Measurements from ENCODE around the gene CDS1.

The CDS1 gene

GRCh38 chr4:84568496-84568895, 14.4 kb upstream of the CDS1 start:
- H3K4ac ChIP-seq (ENCODE audit: low read depth in 1 of 2, low read length in 2 of 2) = no peak overlapping the region
- no peaks in the 10 kb centered on the region for H3K36me3 ChIP-seq (ENCODE audit: control insufficient read depth in 1 of 2, insufficient read depth in 2 of 2, low read depth in 1 of 2, low read length in 2 of 2)
- DNase-seq = no peak
- H2BK120ac ChIP-seq (ENCODE audit: low read depth, low read length) = no peak overlapping the region
- no peak overlapping the region for H2AK5ac ChIP-seq (ENCODE audit: low read length, severe bottlenecking)
- H3K4me3 ChIP-seq (ENCODE audit: insufficient read depth in 1 of 2, low read depth in 1 of 2, low read length in 2 of 2) = no peak overlapping the region
- H3K14ac ChIP-seq (ENCODE audit: low read length in 2 of 2) = no peak overlapping the region
- H3K9ac ChIP-seq (ENCODE audit: low read length) = no peak overlapping the region
- no peak overlapping the region for H2AFZ ChIP-seq (ENCODE audit: low read depth, low read length)
- 53% methylated on average over 3 of the region's 3 CpGs for WGBS
- no peaks in the 10 kb centered on the region for H3K79me1 ChIP-seq (replicated peaks; ENCODE audit: low read length, poor library complexity, severe bottlenecking)
- H3K18ac ChIP-seq (ENCODE audit: low read depth in 1 of 2, low read length in 2 of 2) = no peak overlapping the region
- H3K23ac ChIP-seq (ENCODE audit: low read length in 2 of 2) = no peak overlapping the region
- no peak overlapping the region for H2BK5ac ChIP-seq (ENCODE audit: low read depth, low read length, poor library complexity, severe bottlenecking)
- no peak overlapping the region for H4K91ac ChIP-seq (ENCODE audit: low read length)
- no peaks in the 10 kb centered on the region for H3K4me1 ChIP-seq (ENCODE audit: control insufficient read depth, insufficient read depth, low read depth, low read length)
- H3K9me3 ChIP-seq (ENCODE audit: control insufficient read depth, low read length) = no peaks in the 10 kb centered on the region
- H2BK12ac ChIP-seq (ENCODE audit: low read length in 2 of 2) = no peak overlapping the region
- H3K4me2 ChIP-seq (ENCODE audit: low read length, poor library complexity, severe bottlenecking) = no peak overlapping the region
- H4K8ac ChIP-seq (ENCODE audit: low read length) = no peak overlapping the region
- no peak overlapping the region for H3K27ac ChIP-seq (ENCODE audit: low read length, poor library complexity, severe bottlenecking)
- H3K27me3 ChIP-seq (ENCODE audit: control insufficient read depth in 1 of 2, insufficient read depth in 1 of 2, low read length in 2 of 2) = peaks cover 0 to 10% of the 10 kb centered on the region in 2 experiments
- no peak overlapping the region for H2BK15ac ChIP-seq (ENCODE audit: low read depth, poor library complexity, severe bottlenecking)

GRCh38 chr4:84569009-84569408, 13.9 kb upstream of the CDS1 start:
- Histone ChIP-seq H2AK5ac (ENCODE audit: low read length, severe bottlenecking) (no peak overlapping the region), H3K23ac (ENCODE audit: low read length in 2 of 2) (no peak overlapping the region), H2BK120ac (ENCODE audit: low read depth, low read length) (no peak overlapping the region), H3K27ac (ENCODE audit: low read length, poor library complexity, severe bottlenecking) (no peak overlapping the region), H3K4me3 (ENCODE audit: insufficient read depth in 1 of 2, low read depth in 1 of 2, low read length in 2 of 2) (no peak overlapping the region), H3K27me3 (ENCODE audit: control insufficient read depth in 1 of 2, insufficient read depth in 1 of 2, low read length in 2 of 2) (peaks cover 0 to 10% of the 10 kb centered on the region in 2 experiments), H3K9ac (ENCODE audit: low read length) (no peak overlapping the region), H4K8ac (ENCODE audit: low read length) (no peak overlapping the region), H3K4me1 (ENCODE audit: control insufficient read depth, insufficient read depth, low read depth, low read length) (no peaks in the 10 kb centered on the region), H2BK5ac (ENCODE audit: low read depth, low read length, poor library complexity, severe bottlenecking) (no peak overlapping the region), H3K36me3 (ENCODE audit: control insufficient read depth in 1 of 2, insufficient read depth in 2 of 2, low read depth in 1 of 2, low read length in 2 of 2) (no peaks in the 10 kb centered on the region), H3K4ac (ENCODE audit: low read depth in 1 of 2, low read length in 2 of 2) (no peak overlapping the region), H3K14ac (ENCODE audit: low read length in 2 of 2) (no peak overlapping the region), H3K4me2 (ENCODE audit: low read length, poor library complexity, severe bottlenecking) (no peak overlapping the region), H2BK12ac (ENCODE audit: low read length in 2 of 2) (no peak overlapping the region), H3K9me3 (ENCODE audit: control insufficient read depth, low read length) (no peaks in the 10 kb centered on the region), H3K79me1 (replicated peaks; ENCODE audit: low read length, poor library complexity, severe bottlenecking) (no peaks in the 10 kb centered on the region), H3K18ac (ENCODE audit: low read depth in 1 of 2, low read length in 2 of 2) (no peak overlapping the region), H2BK15ac (ENCODE audit: low read depth, poor library complexity, severe bottlenecking) (no peak overlapping the region), H2AFZ (ENCODE audit: low read depth, low read length) (no peak overlapping the region), H4K91ac (ENCODE audit: low read length) (no peak overlapping the region)
- no peak for DNase-seq
- 100% methylated on average over 2 of the region's 2 CpGs for WGBS

GRCh38 chr4:84573385-84574068, 9.4 kb upstream of the CDS1 start:
- H3K9me3 ChIP-seq (ENCODE audit: control insufficient read depth, low read length) = no peaks in the 10 kb centered on the region
- no peak overlapping the region for H2BK5ac ChIP-seq (ENCODE audit: low read depth, low read length, poor library complexity, severe bottlenecking)
- 84% methylated on average over 4 of the region's 4 CpGs for WGBS
- no peak overlapping the region for H2AFZ ChIP-seq (ENCODE audit: low read depth, low read length)
- no peak overlapping the region for H3K4ac ChIP-seq (ENCODE audit: low read depth in 1 of 2, low read length in 2 of 2)
- H2AK5ac ChIP-seq (ENCODE audit: low read length, severe bottlenecking) = no peak overlapping the region
- no peak overlapping the region for H3K4me3 ChIP-seq (ENCODE audit: insufficient read depth in 1 of 2, low read depth in 1 of 2, low read length in 2 of 2)
- no peak overlapping the region for H2BK120ac ChIP-seq (ENCODE audit: low read depth, low read length)
- no peak overlapping the region for H3K23ac ChIP-seq (ENCODE audit: low read length in 2 of 2)
- H3K4me1 ChIP-seq (ENCODE audit: control insufficient read depth, insufficient read depth, low read depth, low read length) = no peaks in the 10 kb centered on the region
- H3K27ac ChIP-seq (ENCODE audit: low read length, poor library complexity, severe bottlenecking) = no peak overlapping the region
- no peak overlapping the region for H2BK12ac ChIP-seq (ENCODE audit: low read length in 2 of 2)
- H3K9ac ChIP-seq (ENCODE audit: low read length) = no peak overlapping the region
- no peaks in the 10 kb centered on the region for H3K36me3 ChIP-seq (ENCODE audit: control insufficient read depth in 1 of 2, insufficient read depth in 2 of 2, low read depth in 1 of 2, low read length in 2 of 2)
- H3K18ac ChIP-seq (ENCODE audit: low read depth in 1 of 2, low read length in 2 of 2) = no peak overlapping the region
- H4K91ac ChIP-seq (ENCODE audit: low read length) = no peak overlapping the region
- no peak overlapping the region for H2BK15ac ChIP-seq (ENCODE audit: low read depth, poor library complexity, severe bottlenecking)
- DNase-seq = no peak
- no peak overlapping the region for H3K14ac ChIP-seq (ENCODE audit: low read length in 2 of 2)
- no peaks in the 10 kb centered on the region for H3K27me3 ChIP-seq (ENCODE audit: control insufficient read depth in 1 of 2, insufficient read depth in 1 of 2, low read length in 2 of 2)
- no peak overlapping the region for H4K8ac ChIP-seq (ENCODE audit: low read length)
- H3K79me1 ChIP-seq (replicated peaks; ENCODE audit: low read length, poor library complexity, severe bottlenecking) = no peaks in the 10 kb centered on the region
- no peak overlapping the region for H3K4me2 ChIP-seq (ENCODE audit: low read length, poor library complexity, severe bottlenecking)

- Histone ChIP-seq H4K8ac (ENCODE audit: low read length) (no peak overlapping the region), H3K4me1 (ENCODE audit: control insufficient read depth, insufficient read depth, low read depth, low read length) (no peaks in the 10 kb centered on the region), H2AK5ac (ENCODE audit: low read length, severe bottlenecking) (no peak overlapping the region), H3K23ac (ENCODE audit: low read length in 2 of 2) (no peak overlapping the region), H3K9me3 (ENCODE audit: control insufficient read depth, low read length) (no peaks in the 10 kb centered on the region), H3K4me3 (ENCODE audit: insufficient read depth in 1 of 2, low read depth in 1 of 2, low read length in 2 of 2) (no peak overlapping the region), H4K91ac (ENCODE audit: low read length) (no peak overlapping the region), H2AFZ (ENCODE audit: low read depth, low read length) (no peak overlapping the region), H2BK12ac (ENCODE audit: low read length in 2 of 2) (no peak overlapping the region), H3K27ac (ENCODE audit: low read length, poor library complexity, severe bottlenecking) (no peak overlapping the region), H3K18ac (ENCODE audit: low read depth in 1 of 2, low read length in 2 of 2) (no peak overlapping the region), H2BK5ac (ENCODE audit: low read depth, low read length, poor library complexity, severe bottlenecking) (no peak overlapping the region), H3K27me3 (ENCODE audit: control insufficient read depth in 1 of 2, insufficient read depth in 1 of 2, low read length in 2 of 2) (no peaks in the 10 kb centered on the region), H2BK15ac (ENCODE audit: low read depth, poor library complexity, severe bottlenecking) (no peak overlapping the region), H3K36me3 (ENCODE audit: control insufficient read depth in 1 of 2, insufficient read depth in 2 of 2, low read depth in 1 of 2, low read length in 2 of 2) (no peaks in the 10 kb centered on the region), H3K79me1 (replicated peaks; ENCODE audit: low read length, poor library complexity, severe bottlenecking) (no peaks in the 10 kb centered on the region), H3K14ac (ENCODE audit: low read length in 2 of 2) (no peak overlapping the region), H3K9ac (ENCODE audit: low read length) (no peak overlapping the region), H3K4ac (ENCODE audit: low read depth in 1 of 2, low read length in 2 of 2) (no peak overlapping the region), H3K4me2 (ENCODE audit: low read length, poor library complexity, severe bottlenecking) (no peak overlapping the region), H2BK120ac (ENCODE audit: low read depth, low read length) (no peak overlapping the region)
- DNase-seq = no peak
- WGBS = 90% methylated on average over 5 of the region's 6 CpGs
Measured at GRCh38 chr4:84574069-84574720, 8.7 kb upstream of the CDS1 start.
